ENCODE results near the gene ATF6B. TPM values are rescaled to one million over a fixed set of nuclear protein-coding genes. Genes with fewer than 3 reads are reported as not detected.

Gene ATF6B
- total RNA-seq, 1 experiment from 2014 or later: 45.3 TPM

- no peaks in the 10 kb centered on the region for H3K79me1 ChIP-seq (ENCODE audit: insufficient read depth, low read depth, low read length, poor library complexity, severe bottlenecking)
- WGBS (ENCODE audit: extremely low coverage, insufficient read length, low lambda C conversion rate): no CpG with 5 or more reads among the region's 36 CpGs
These were observed 32.0 kb downstream of the ATF6B start for GRCh38 chr6:32096087-32096393.

More at GRCh38 chr6:32096087-32096393, 32.0 kb downstream of the ATF6B start:
- H4K8ac ChIP-seq (replicated peaks; ENCODE audit: insufficient read length, low read depth, low read length): no peak overlapping the region
- no peak for TF ChIP-seq CTCF (conservative IDR thresholded peaks at IDR 0.05)
- no peak overlapping the region for H2BK20ac ChIP-seq (ENCODE audit: low read depth, low read length, poor library complexity, severe bottlenecking)
- H4K5ac ChIP-seq (ENCODE audit: insufficient read length, low read depth, low read length): no peak overlapping the region
- H3K4me1 ChIP-seq (ENCODE audit: insufficient read depth, low read length): no peaks in the 10 kb centered on the region
- Mint-ChIP-seq H3K27me3 (ENCODE audit: low read depth) (peaks cover 2% of the 10 kb centered on the region; the same call in 1 of the 2 replicates), H3K9me3 (no peaks in the 10 kb centered on the region; a peak in 1 of 5 replicates), H3K4me1 (no peaks in the 10 kb centered on the region; a peak in 1 of 4 replicates), H3K36me3 (ENCODE audit: insufficient read depth in 1 of 3, low read depth in 3 of 3) (no peaks in the 10 kb centered on the region), H3K4me3 (no peak overlapping the region), H3K27ac (no peak overlapping the region)
- no peak overlapping the region for H2AK5ac ChIP-seq (ENCODE audit: insufficient read length, low read length)
- H2AFZ ChIP-seq (ENCODE audit: low read length): no peak overlapping the region
- no peaks in the 10 kb centered on the region for H3K23me2 ChIP-seq (ENCODE audit: insufficient read length, low read depth, low read length, poor library complexity, severe bottlenecking)
- H3K9me3 ChIP-seq (ENCODE audit: control insufficient read depth, low read depth, low read length): no peaks in the 10 kb centered on the region
- H3K18ac ChIP-seq (ENCODE audit: insufficient read length, low read depth, low read length): no peak overlapping the region
- no peak overlapping the region for H4K91ac ChIP-seq (ENCODE audit: insufficient read length, low read depth, low read length)
- H2BK5ac ChIP-seq (ENCODE audit: insufficient read length, low read length): no peak overlapping the region
- no peak overlapping the region for H2BK12ac ChIP-seq (ENCODE audit: insufficient read length, low read depth, low read length)
- H3K4ac ChIP-seq (ENCODE audit: low read depth, low read length): no peak overlapping the region
- no peak overlapping the region for H3K23ac ChIP-seq (ENCODE audit: insufficient read length, low read depth, low read length)
- no peaks in the 10 kb centered on the region for H3K79me2 ChIP-seq (ENCODE audit: insufficient read depth, low read length)
- no peak overlapping the region for H2BK120ac ChIP-seq (ENCODE audit: low read depth, low read length, poor library complexity, severe bottlenecking)
- no peaks in the 10 kb centered on the region for H3K27me3 ChIP-seq (ENCODE audit: insufficient read depth, low read length)
- no peak overlapping the region for H3K14ac ChIP-seq (ENCODE audit: insufficient read depth, low read length)
- H2BK15ac ChIP-seq (ENCODE audit: low read depth, low read length): no peak overlapping the region
- H3K4me2 ChIP-seq (ENCODE audit: insufficient read depth, insufficient read length, low read length): no peak overlapping the region
- no peak overlapping the region for H3T11ph ChIP-seq (ENCODE audit: low read length)
- no peak overlapping the region for H3K9ac ChIP-seq (ENCODE audit: extremely low read depth, insufficient read length, low read length)
- no peak overlapping the region for H3K27ac ChIP-seq (ENCODE audit: insufficient read length, low read depth, low read length)
- no peaks in the 10 kb centered on the region for H4K20me1 ChIP-seq (ENCODE audit: control insufficient read depth, insufficient read depth, insufficient read length)
- DNase-seq: no peak
- no peak overlapping the region for H3K56ac ChIP-seq (ENCODE audit: insufficient read length, low read depth, low read length)

Data from H9 (cell line).